Activated T-helper 1 cell treated with Interleukin-2 at 50 U/mL for 16 hours (primary cell): Measurements from ENCODE around the gene TASOR2.

ENCODE experiments used
- DNase-seq: peaks from one replicate; pipeline ENCODE4 v3.0.0-alpha.2; 2020; ENCODE audit warnings: low read depth

Gene TASOR2

DNA sequence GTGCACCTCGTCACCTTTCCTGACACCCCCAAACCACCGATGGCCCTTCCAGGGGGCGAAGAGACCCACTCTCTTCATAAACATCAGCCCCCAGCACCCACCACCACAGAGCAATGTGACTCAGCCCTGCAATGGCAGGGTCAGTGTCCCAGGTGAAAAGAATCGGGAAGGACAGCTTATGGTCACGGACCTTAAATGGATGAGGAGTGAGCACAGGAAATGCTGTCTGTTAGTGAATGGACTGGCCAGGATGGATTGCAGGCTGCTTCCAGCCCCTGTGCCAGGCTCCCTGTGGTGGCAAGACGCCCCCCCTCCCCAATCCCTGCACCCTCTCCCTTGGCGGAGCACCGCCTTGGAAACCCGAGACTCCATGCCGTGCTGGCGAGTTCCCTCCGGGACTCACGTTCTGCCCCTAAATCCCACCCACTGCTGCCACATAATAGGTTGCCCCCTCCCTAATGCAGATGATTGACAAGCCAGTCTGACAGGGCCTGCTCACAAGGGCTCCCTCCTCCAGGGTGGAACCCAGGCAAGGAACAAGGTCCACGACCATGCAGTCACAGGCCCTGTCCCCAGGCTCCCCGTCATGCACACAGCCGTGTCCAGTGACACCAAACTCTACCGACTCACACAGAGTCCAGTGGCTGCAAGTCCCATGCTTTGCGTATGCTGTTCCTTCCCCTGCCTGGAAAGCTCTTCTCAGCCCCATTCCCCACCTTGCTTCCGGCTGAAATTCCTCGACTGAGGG lies 25.6 kb upstream of the TASOR2 start:
- DNase-seq: no peak

DNA sequence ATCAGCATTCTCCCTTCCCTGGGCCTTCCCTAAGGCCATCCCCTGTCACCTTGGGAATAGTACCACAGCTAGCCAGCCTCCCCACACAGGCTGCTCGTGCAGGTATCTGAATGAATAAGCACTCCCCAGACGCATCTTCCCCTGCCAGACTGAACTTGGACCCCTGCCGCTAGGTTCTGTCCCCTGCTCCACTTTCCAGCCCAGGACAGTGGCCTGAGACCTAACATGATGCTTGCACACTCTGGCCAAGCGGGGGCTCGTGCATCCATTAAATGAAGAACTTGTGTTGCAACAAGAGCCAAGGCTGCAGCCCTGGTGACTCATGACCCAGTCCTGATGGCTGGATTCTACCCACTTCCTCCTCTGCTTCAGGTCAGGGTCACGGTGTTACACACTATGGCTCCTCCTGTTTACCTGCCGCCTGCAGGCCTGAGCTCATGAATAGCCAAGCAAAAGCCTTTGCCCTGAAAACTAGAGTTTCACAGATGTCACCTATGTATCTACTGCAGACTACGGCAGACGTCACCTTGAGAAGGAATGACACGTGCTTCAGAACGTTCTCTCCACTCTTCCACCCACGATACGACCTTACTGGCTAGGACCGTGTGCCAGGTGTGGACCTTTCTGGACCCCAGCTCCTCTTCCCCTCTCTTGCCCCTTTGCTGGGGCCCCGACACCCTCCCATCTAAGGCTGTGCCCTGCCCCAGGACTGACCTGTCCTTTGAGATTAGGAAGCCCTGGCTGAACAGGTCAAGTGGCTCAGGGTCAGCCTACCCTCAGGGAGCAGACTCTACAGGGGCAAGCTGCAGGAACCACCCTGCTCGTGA lies 24.7 kb upstream of the TASOR2 start:
- no peak for DNase-seq

DNA sequence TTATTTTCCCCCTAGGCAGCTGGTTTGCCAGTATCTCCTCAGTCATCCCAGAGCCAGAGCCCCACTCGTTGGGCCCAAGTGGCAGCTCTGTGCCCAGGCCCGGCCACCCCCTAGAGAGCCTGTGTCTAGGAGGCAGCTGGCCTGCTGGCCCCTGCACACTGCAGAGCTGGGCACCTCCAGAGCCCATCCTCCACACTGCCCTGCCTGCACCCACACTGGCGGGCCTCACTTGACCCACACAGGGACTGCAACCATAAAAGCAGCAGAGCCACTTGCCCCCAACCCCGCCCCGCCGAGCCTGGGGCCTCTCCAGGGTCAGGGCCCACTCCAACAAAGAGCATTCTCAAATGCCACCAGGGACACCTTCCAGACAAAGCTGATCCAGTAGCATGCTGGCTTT lies 23.6 kb upstream of the TASOR2 start:
- no peak for DNase-seq

DNA sequence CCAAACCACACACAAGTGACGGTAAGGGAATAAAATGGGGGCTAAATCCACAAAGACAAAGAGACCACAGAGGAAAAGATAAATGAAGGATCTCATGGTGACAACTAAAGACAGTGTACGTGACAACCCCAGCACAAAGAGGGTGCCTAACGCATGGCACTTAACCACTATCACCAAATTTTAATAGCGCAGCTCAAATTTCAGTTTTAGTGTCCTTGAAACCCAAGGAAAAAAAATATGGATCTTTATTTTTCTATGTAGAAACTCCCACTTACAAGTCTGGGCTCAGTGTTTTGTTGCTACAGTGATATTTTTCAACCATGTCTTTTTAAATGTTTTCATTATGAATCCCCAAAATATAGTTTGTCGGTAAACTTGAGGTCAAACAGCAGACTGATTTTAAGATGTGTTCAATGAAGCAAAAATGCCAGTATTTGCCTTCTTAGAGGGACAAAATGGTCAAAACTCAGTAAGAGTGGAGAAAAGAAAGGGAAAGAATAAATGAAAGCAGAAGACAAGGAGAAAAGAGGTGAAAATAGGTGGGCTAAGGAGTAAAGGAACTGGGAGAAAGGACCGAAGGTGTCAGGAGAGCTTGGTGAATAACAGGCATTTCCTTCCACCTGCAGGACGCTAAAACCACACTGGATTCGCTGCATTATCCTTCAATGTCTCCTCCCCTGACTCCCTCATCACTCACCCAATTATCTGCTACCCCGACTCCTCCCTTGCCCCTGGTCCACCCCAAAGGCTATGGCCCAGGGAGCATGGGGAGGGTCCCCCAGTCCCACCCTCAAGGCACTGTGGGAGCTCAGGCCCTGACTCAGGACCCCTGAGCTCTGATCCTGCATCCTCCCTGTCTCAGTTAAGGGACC lies 21.7 kb upstream of the TASOR2 start:
- no peak for DNase-seq

DNA sequence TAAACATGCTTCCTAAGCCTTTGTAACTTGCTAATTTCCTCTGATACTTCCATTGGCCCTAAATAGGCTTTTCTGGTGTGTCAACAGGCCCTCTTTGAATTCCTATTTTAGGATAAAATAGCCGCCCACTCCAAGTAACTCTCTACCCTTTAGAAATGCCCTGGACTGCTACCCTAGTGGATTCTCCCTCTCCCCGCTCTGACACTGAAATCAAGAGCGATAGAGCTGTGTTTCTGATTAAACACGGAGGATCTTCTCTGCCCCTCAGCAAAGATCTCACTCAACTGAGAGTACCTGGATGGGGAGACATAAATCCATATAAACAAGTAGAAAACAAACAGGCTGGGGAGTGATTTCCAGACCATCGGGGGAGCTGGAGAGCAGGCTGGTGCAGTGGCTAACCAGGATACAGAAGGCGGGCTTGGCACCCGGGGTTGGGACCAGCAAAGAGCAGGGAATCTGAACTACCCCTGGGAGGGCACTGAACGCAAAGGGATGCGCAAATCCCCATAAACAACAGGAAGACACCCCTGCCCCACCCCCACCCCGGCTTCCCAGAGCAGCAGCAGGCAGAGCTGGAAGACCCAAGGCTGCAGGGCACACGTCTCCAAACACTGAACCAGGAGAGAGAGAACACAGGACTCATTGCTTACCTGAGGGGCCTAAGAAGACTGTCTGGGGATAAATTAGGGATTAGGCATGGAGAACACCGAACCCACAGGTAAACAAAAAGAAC lies 20.8 kb upstream of the TASOR2 start:
- no peak for DNase-seq

DNA sequence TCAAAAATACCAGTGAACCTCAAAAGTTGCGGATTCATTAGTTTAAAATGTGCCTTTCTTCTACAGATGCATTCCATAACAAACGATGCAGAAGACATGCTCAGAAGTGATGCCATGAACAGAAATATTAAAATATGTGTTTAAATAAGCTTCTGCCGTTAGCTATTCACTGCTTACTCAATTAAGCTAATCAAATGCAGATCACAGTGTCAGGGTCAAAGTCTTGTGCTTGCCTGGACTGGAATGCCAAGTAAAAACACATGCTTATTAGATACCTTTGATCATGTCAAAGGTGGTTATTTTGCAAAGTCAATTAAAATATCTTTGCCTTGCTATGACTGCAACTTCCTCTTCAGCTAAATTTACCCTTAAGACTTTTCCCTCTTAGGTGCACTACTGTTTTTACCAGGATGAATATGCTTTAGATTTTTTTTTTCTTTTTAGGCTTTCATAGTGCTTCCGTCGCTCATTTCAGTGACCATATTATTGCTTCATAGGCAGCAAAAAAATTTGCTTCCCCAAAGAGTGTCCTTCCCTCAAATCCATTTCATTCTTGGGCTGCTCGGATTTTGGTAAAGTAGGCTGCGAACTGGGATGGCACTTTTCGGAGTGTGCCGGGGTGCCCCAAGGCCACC lies 19.1 kb upstream of the TASOR2 start:
- DNase-seq: no peak

DNA sequence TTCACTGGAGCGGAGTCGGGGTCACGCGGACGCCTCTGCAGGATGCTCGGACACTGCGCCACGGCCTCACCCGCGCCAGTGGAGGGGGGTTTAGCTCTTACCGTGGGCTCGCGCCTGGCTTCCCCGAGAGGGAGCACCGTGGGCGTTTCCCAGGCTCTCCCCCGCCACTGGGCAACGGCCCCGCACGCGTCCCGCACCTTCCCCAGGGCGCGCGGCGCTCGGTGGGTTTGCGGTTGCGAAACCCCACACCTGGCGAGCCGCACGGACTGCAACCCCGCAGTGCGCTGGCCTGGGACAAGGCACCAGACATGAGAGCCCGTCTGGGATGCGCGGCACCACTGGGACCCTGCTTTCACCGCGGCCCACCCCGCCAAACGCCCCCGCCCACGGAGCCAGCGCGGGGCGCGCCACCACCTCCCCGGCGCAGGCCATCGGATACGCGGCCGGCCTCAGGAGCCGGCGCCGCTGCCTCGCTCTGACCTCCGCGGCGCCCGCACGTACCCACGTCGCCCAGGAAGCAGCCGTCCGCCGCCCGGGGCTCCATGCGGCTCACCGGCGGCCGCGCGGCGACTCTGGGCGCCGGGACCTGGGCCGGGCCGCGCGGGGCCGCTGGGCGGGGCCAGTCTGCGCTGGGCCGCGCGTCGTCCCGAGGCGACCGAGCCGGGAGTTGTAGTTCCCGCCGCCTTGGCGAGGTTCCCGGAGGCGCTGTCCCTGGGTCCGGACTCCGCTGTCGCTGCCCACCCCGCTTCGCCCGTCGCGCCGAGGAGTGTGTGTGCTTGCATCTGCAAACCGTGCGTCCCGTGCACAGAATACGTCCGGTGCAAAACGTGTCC lies 18.4 kb upstream of the TASOR2 start, which contains the start of gene ASB13:
Gene ASB13, minus strand, starts transcription at position 588 of the 833 bp plus-strand sequence. Its CDS starts 44 bp downstream, at position 544.
- DNase-seq: peak; percentile 20

DNA sequence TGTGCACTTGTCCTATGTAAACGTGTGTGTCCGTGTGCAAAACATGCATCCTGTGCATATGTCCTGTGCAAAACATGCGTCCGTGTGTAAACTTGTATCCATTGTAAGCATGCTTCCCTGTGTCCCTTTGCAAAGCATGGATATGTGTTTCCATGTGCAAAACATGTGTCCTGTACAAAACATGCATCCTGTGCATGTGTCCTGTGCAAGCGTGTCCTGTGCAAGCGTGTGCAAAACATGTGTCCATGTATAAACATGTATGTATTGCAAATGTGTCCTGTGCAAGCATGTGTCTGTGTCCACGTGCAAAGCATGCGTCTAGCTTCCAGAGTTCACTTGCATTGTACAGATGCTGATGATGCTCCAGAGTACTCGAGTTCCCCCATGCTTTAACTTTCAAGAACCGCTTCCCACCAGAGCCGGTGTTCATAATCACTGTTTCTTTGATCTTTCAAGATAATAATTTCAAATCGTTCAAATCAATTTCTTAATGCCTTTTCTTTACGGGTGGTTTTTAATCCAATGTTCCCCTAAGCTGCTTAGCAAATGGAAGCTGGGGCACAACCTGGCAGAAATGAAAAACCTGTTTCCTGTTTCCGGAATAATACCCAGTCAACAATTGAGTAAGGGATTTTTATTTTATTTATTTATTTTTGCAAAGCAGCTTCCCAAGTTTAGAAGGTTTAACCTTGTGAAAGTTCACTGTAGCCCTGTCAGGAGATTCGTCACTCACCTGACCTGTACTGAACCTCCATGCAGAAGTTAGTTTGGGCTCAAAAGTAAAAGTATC lies 17.6 kb upstream of the TASOR2 start:
- no peak for DNase-seq

DNA sequence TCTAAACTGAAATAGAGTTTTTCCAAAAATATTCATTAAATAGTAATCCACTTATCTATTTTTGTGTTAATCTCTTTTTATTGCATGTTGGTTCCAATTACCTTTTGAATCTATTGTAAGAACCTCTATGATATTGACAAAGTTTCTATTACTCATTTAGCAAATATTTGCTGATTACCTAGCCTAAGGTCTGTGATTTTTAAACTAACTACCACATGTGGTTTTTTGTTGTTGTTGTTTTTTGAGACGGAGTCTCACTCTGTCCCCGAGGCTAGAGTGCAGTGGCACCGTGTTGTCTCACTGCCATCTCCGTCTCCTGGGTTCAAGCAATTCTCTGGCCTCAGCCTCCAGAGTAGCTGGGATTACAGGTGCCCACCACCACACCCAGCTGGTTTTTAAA lies 16.2 kb upstream of the TASOR2 start:
- DNase-seq: no peak

DNA sequence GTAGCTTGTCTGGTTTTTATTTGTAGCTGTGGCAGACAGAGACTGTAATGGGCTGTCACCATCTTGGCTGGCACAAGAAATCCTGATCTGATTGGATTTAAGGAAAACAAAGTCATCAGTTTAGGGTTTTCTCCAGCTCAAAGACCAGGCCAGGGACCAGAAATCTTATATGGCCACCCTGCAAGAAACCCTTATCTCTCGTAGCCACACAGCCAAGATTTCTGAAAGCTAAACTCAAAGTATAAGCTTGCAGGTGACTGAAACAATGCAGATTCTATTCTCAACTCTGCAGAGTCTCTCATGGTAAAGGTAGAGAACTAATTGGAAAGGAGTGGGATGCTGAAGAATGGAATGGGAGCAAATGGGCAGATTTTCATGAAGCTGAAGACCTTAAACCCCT lies 15.0 kb upstream of the TASOR2 start:
- DNase-seq: no peak

DNA sequence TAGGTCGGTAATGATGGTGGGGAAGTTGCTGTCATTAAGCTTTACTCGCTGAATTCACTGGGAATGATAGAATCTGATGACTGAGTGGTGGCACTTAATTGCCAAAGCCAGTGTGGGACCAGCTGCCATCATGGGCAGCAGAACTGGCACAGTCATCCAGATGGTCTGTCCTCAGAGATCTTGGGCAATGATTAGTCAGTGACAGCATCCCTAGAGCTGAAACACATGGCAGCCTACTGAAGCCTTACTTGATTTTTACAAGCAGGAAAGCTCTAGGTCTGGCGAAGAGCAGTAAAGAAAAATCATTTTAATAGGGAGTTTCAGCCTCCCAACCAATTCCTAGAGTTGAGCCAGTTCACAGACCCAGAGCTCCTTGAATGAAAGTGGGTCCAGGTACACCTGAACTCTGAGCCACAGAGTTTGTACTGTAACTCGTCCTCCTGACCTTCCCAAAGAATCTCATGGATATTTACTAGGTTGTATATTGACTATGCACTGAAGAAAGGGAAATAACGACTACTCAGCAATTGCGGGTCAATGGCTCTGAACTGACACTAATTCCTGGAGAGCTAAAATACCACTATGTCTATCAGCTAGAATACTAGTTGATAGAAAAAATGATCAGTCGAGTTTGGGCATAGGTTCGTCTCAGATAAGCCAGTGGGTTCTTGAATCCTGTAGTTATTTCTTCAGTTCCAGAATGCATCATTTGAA lies 13.8 kb upstream of the TASOR2 start:
- no peak for DNase-seq

DNA sequence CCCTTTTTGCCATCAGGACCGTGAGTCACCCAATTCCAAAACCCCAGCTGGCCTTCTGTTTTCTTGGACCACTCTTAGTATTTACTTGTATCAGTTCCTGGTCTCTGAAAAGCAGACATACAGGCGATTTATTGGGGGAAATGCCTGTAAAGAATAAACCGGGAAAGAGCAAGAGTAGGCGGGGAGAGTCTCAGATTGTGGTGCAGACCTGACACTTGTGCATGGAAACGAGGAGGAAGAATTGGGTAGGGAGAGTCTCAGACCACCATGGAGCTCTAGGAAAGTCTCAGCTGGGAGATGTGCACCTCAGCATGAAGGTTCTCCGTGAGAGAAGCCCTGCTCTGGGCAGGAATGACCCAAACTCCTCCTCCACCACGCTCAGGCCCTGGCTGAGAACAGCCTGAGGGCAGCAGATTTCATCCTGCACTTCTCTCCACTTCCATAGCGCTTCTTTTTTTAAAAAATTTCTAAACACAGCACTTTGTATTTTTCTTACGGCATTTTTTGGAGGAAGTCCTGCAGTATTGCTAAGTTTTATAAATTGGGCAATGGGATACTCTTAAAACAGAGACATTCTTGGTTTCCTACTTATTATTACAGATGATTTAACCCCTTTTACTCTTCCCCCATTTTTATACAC lies 6.1 kb upstream of the TASOR2 start:
- DNase-seq: no peak

DNA sequence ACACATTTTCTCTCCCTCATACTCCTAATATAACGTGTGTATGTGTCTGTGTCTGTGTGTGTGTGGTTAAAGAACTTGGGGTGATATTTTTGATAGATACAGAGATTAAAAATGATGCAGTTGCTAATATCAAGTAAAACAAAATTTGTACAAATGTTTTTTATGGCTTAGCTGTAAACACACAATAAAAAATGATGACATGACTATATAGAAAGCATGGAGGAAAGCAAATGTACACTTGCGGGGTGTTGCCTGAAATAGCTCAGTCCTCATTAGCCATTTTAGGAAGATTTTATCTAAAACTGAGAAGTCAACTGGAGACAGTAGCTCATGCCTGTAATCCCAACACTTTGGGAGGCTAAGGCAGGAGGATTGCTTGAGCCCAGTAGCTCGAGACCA lies 5.6 kb upstream of the TASOR2 start:
- no peak for DNase-seq

DNA sequence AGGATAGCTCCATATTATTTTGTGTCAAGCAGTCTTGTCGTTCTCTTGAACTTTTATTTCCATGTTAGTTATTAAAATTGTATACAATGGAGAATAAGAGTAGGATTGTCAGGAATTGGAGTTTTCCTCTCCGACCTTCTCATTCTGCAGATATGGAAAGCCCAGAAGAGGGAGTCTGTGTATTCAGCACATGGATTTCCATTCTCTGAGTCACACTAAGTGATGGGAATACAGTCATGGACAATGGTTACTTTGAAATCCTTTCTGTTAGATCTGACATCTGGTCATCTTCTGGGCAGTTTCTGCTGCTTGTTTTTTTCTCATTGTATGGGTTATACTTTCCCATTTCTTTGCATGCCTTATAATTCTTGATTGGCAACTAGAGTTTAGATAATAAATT lies 5.0 kb upstream of the TASOR2 start:
- DNase-seq: no peak

DNA sequence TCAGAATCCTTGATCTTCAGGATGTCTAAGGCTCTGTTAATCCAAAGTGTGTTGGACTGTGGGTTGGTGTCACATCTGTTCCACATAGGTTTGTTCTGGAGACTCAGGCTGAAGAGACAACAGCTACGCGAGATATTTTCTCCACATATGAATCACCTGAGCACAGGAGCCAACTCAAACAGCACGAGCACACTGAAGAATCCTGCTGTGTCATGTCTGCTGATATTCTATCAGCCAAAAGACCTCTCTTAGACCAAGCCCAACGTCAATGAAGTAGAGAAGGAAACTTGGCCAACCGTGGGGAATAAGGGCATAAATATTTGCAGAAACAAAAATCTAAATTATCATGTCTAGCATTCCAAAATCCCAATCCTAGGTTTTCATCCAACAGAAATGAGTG lies 2.7 kb upstream of the TASOR2 start:
- no peak for DNase-seq

DNA sequence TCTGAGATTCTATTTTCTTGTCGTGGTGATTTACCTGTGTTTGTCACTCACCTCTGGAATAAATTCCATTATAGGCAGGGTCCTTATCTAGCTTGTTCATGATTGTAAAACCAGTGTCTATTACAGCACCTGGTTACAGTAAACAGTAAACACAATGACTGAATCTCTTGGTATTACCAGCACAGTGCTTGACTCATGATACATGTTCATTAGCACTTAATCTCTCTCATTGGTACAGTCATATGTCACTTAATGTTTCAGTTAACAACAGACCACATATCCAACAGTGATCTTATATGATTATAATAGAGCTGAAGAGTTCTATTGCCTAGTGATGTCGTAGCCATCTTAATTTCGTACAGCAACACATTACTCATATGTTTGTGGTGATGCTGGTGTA lies 1.6 kb upstream of the TASOR2 start:
- DNase-seq: no peak

DNA sequence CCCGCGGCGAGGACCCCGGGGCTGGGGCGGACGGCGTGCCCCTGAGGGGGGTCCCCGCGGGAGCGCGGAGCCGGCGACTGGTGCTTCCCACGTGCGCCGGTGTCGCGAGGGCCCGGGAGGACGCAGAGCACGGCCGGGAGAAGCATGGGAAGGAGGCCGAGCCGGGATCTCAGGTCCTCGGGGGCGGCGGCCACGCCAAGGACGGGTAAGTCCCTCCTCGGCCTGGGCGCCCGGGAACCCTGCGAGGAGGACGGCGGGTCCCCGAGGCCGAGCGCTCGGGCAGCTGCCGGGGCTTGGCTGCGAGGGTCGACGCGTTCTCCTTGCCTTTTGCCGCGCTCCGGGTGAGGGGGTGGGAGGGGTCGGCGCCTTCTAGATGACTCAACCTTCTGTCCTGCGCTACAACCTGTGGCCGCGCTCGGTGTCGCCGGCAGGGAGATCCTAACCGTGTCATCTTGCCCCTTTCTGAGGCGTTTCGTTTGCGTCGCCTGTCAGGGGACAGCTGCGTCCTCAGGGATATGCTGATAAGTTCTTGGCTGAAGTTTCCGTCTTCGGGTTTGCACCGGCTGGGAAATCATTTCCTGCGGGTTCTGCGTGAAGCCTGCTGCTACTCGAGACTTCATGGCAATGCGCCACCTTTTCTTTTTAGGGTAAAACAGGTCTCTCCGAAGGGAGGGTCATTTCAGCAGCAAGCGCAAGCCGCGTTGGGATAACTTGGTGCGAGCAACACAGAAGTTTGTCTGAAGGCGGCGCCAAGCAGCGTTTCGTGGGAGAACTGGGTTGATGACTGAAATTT lies 529 bp downstream of the TASOR2 start:
- DNase-seq: peak; percentile 44
